GM12865 (cell line): ENCODE results near the gene GBP3.
"Not testable (repeated sequence)": the region's sequence is repeated elsewhere in the genome, so short reads cannot be mapped to it uniquely, and the experiment has no call there.

Source experiments
- DNase-seq: peaks from one replicate; pipeline ENCODE4 v3.0.0; 2010; ENCODE audit warnings: low read depth
- H3K4me3 ChIP-seq: 2 replicates; pipeline ENCODE4 v1.5.1; 2011; ENCODE audit warnings: mild to moderate bottlenecking, low read depth, low read length, control low read depth
- CTCF ChIP-seq: IDR thresholded peaks from 2 replicates; pipeline ENCODE4 v1.5.1; 2011; ENCODE audit warnings: low read length, control low read depth, low read depth, inconsistent platforms; ENCODE audit not compliant: insufficient read depth; ENCODE audit errors: missing control alignments

Gene GBP3

GRCh38 chr1:89035080-89035479, 12.4 kb upstream of the GBP3 start:
- no peak for DNase-seq
- no peak for TF ChIP-seq CTCF
- H3K4me3 ChIP-seq, result no peak overlapping the region

DNA sequence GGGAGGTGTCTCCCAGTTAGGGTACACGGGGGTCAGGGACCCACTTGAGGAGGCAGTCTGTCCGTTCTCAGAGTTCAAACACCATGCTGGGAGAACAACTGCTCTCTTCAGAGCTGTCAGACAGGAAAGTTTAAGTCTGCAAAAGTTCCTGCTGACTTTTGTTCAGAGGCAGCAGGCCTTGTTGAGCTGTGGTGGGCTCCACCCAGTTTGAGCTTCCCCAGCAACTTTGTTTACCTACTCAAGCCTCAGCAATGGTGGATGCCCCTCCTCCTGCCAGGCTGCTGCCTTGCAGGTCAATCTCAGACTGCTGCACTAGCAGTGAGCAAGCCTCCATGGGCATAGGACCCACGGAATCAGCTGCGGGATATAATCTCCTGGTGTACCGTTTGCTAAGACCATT, 11.3 kb upstream of the GBP3 start:
- H3K4me3 ChIP-seq, result not testable (repeated sequence)

DNA sequence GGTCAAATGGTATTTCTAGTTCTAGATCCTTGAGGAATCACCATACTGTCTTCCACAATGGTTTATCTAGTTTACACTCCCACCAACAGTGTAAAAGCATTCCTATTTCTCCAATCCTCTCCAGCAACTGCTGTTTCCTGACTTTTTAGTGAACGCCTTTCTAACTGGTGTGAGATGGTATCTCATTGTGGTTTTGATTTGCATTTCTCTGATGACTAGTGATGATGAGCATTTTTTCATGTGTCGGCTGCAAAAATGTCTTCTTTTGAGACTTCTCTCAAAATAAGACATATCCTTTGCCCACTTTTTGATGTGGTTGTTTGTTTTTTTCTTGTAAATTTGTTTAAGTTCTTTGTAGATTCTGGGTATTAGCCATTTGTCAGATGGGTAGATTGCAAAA, 6.4 kb upstream of the GBP3 start:
- DNase-seq, H3K4me3 ChIP-seq: not testable (repeated sequence)

More for the DNA sequence above, 11.3 kb upstream of the GBP3 start:
- DNase-seq, result not testable (repeated sequence)

DNA sequence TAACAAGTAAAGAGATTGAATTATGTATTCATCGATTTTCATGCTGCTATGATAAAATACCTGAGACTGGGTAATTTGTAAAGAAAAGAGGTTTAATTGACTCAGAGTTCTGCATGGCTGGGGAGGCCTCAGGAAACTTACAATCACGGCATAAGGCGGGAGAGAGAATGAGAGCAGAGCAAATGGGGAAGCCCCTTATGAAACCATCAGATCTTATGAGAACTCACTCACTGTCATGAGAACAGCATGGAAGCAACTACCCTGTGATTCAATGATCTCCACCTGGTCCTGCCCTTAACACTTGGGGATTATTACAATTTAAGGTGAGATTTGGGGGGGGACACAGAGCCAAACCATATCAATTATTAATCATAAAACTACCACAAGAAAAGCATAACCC, 3.3 kb upstream of the GBP3 start:
- TF ChIP-seq CTCF, result no peak
- H3K4me3 ChIP-seq, result no peak overlapping the region
- DNase-seq, result no peak

DNA sequence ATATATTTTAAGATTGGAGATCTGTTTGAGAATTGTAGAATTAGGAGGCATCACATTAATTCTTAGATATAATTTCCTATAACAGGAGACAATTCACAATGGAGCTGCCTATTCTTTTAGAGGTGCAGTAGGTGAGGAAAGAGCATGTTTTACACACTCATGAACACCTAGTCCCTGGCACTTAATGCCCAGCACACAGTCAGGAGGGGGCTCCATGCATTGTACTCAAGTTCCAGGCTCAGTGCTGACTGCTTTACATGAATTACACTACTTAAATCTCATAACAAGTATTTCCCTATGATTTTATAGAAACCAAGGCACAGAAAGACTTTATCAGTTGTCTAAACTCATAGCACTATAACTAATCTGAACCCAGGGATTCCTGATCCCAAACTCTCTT, 360 bp upstream of the GBP3 start:
- H3K4me3 ChIP-seq, result peak overlapping the region; percentile 86
- no peak for DNase-seq
- no peak for TF ChIP-seq CTCF

DNA sequence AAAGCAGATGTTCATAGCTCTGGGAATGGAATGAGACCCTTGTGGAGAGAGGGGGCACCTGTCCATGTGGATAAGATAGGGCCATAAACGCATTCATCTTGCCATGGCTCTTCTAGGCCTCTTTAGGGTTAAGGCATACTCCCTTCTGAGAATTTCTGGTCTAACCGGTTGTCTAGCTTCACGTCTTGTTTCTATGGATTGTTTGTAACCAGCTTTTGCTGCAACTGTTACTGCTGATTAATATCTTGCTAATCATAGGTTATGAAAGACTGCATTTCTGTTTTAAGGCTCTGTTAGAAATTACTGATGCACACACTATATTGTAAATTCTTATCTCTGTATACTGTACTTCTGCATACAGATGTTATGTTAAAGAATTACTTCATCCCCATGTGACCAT, 4.3 kb downstream of the GBP3 start:
- H3K4me3 ChIP-seq, DNase-seq: not testable (repeated sequence)

DNA sequence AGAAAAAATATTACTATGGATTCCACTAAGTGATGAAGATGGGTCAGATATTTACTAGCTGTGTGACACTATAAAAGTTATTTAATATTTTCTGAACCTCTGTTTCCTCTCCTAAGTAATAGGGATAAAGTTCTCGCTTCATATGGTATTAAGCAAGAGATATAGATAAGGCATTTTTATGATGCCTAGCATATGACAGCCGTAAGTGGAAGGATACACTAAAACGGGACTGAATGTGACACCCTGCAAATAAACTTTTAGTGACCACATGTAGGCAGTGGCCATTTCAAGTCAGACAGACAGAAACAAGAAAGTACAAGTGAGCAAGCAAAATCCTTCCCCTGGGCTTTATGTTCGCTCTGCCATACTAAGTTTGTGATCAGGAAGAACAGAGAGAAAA, 14.2 kb downstream of the GBP3 start:
- no peak for DNase-seq
- TF ChIP-seq CTCF, result no peak

GRCh38 chr1:89005286-89006151, 17.1 kb downstream of the GBP3 start:
- TF ChIP-seq CTCF, result no peak
- H3K4me3 ChIP-seq, result no peak overlapping the region
- no peak for DNase-seq

More for the DNA sequence above, 14.2 kb downstream of the GBP3 start:
- no peak overlapping the region for H3K4me3 ChIP-seq

- DNase-seq, result not testable (repeated sequence)
Observed at GRCh38 chr1:89002176-89002575, 20.5 kb downstream of the GBP3 start.

More at GRCh38 chr1:89002176-89002575, 20.5 kb downstream of the GBP3 start:
- not testable (repeated sequence) for H3K4me3 ChIP-seq
